HEK293 (cell line): ENCODE results near the gene IL23R.

ENCODE experiments used
- CTCF ChIA-PET: fragments of 350-600 bp; formaldehyde crosslinking; extraction: SDS; loops from one replicate; lab custom pipeline; 2021; ENCODE audit warnings: antibody characterized with exemption; lab: Yijun Ruan, JAX
- POLR2A ChIA-PET: fragments of 300-600 bp; formaldehyde crosslinking; extraction: SDS; loops from one replicate; lab custom pipeline; 2020; ENCODE audit warnings: antibody characterized with exemption, inconsistent platforms; lab: Yijun Ruan, JAX
- H3K27ac ChIP-seq: fragments of 200-500 bp; sonication (Bioruptor generic); 2 replicates; pipeline ENCODE4 v1.5.1; 2014; ENCODE audit warnings: low read depth, low read length, control low read depth, inconsistent platforms; ENCODE audit errors: extremely low read depth
- H3K36me3 ChIP-seq, 2 experiments: fragments of 200-500 bp in 1 of 2; sonication (Bioruptor generic) in 1 of 2; 1 replicate in 1 of 2; 2 replicates in 1 of 2; pipeline ENCODE4 v1.5.1; 2014 to 2017; ENCODE audit warnings: inconsistent platforms in 2 of 2, low read length in 2 of 2; ENCODE audit not compliant: control insufficient read depth in 2 of 2, insufficient read depth in 1 of 2
- H3K4me1 ChIP-seq: fragments of 200-500 bp; sonication (Bioruptor generic); 2 replicates; pipeline ENCODE4 v1.5.1; 2014; ENCODE audit warnings: mild to moderate bottlenecking, low read length, inconsistent platforms; ENCODE audit not compliant: control insufficient read depth, insufficient read depth
- H3K4me3 ChIP-seq: 2 replicates; pipeline ENCODE4 v1.5.1; 2011; ENCODE audit warnings: low read depth, mild to moderate bottlenecking, control low read depth, low read length, moderate library complexity
- H3K9me3 ChIP-seq: fragments of 200-500 bp; sonication (Bioruptor generic); 2 replicates; pipeline ENCODE4 v1.5.1; 2014; ENCODE audit warnings: low read depth, low read length, inconsistent platforms; ENCODE audit not compliant: control insufficient read depth, insufficient read depth
- GLIS1 ChIP-seq: fragments of 450-650 bp; formaldehyde crosslinking; IDR thresholded peaks from 2 replicates; pipeline ENCODE4 v1.5.1; 2016; ENCODE audit warnings: missing biosample characterization, missing genetic modification characterization
- PRDM4 ChIP-seq: fragments of 450-650 bp; formaldehyde crosslinking; IDR thresholded peaks from 2 replicates; pipeline ENCODE4 v1.5.1; 2017; ENCODE audit warnings: missing biosample characterization, missing genetic modification characterization
- SCRT2 ChIP-seq: fragments of 450-650 bp; formaldehyde crosslinking; IDR thresholded peaks from 2 replicates; pipeline ENCODE4 v1.5.1; 2016; ENCODE audit warnings: missing biosample characterization, missing genetic modification characterization
- SP7 ChIP-seq: fragments of 450-650 bp; formaldehyde crosslinking; IDR thresholded peaks from 2 replicates; pipeline ENCODE4 v1.5.1; 2016; ENCODE audit warnings: missing biosample characterization, missing genetic modification characterization
- ZBTB44 ChIP-seq: fragments of 450-650 bp; IDR thresholded peaks from 2 replicates; pipeline ENCODE4 v1.5.1; 2018; ENCODE audit warnings: missing biosample characterization, mild to moderate bottlenecking, missing genetic modification characterization
- ZBTB7A ChIP-seq: fragments of 450-650 bp; formaldehyde crosslinking; IDR thresholded peaks from 2 replicates; pipeline ENCODE4 v1.5.1; 2016; ENCODE audit warnings: low read depth, missing biosample characterization, missing genetic modification characterization
- ZFP41 ChIP-seq: fragments of 450-650 bp; formaldehyde crosslinking; IDR thresholded peaks from 2 replicates; pipeline ENCODE4 v1.5.1; 2016; ENCODE audit warnings: missing biosample characterization, missing genetic modification characterization, borderline replicate concordance
- ZNF148 ChIP-seq: fragments of 450-650 bp; formaldehyde crosslinking; IDR thresholded peaks from 2 replicates; pipeline ENCODE4 v1.5.0; 2017; ENCODE audit warnings: missing biosample characterization, missing genetic modification characterization, borderline replicate concordance
- ZNF2 ChIP-seq: fragments of 450-650 bp; formaldehyde crosslinking; IDR thresholded peaks from 2 replicates; pipeline ENCODE4 v1.5.1; 2016; ENCODE audit warnings: missing biosample characterization, missing genetic modification characterization
- ZNF555 ChIP-seq: fragments of 450-650 bp; formaldehyde crosslinking; conservative IDR thresholded peaks from 2 replicates; pipeline ENCODE4 v1.5.1; 2017; ENCODE audit warnings: missing biosample characterization, mild to moderate bottlenecking, missing genetic modification characterization, inconsistent platforms
- ZNF585B ChIP-seq: fragments of 450-650 bp; formaldehyde crosslinking; IDR thresholded peaks from 2 replicates; pipeline ENCODE4 v1.5.1; 2016; ENCODE audit warnings: missing biosample characterization, missing genetic modification characterization
- ZNF654 ChIP-seq: fragments of 450-650 bp; formaldehyde crosslinking; IDR thresholded peaks from 2 replicates; pipeline ENCODE4 v1.5.1; 2016; ENCODE audit warnings: low read depth, missing biosample characterization, missing genetic modification characterization

IL23R gene

GRCh38 chr1:67209521-67209920 lies 43.3 kb downstream of the IL23R start:
- Histone ChIP-seq H3K9me3 (no peaks in the 10 kb centered on the region), H3K4me1 (no peaks in the 10 kb centered on the region), H3K4me3 (no peak overlapping the region), H3K36me3 (no peaks in the 10 kb centered on the region), H3K27ac (no peak overlapping the region)
- POLR2A ChIA-PET: no interaction called here
- TF ChIP-seq ZNF585B (tag by site-specific recombination) (no peak), ZNF148 (tag by site-specific recombination) (no peak), ZNF555 (tag by site-specific recombination) (no peak)
- CTCF ChIA-PET: interaction anchor here (0.7 to 6.2 kb wide), 7 partner anchors 8 to 890 kb away, joined by 3 to 64 read pairs (median 6); no protein-coding TSS in a partner anchor

- TF ChIP-seq ZBTB44 (tag by site-specific recombination) (no peak), ZNF654 (tag by site-specific recombination) (peak; percentile 13), SP7 (tag by site-specific recombination) (peak; percentile 38), ZBTB7A (tag by site-specific recombination) (no peak), ZFP41 (tag by site-specific recombination) (no peak), SCRT2 (tag by site-specific recombination) (0 out of 2 replicates have a peak, but pooled peaks have one; percentile 43), GLIS1 (tag by site-specific recombination) (no peak)
- no peaks in the 10 kb centered on the region for H3K36me3 ChIP-seq
- H3K27ac ChIP-seq: no peak overlapping the region
- ChIA-PET CTCF (interaction anchor here (0.6 to 6.2 kb wide), 51 partner anchors 9 to 1789 kb away, joined by 3 to 64 read pairs (median 4); no protein-coding TSS in a partner anchor), POLR2A (interaction anchor here (0.7 kb wide), 1 partner anchor 10 kb away, joined by 3 read pairs; no protein-coding TSS in a partner anchor)
- H3K4me3 ChIP-seq: no peak overlapping the region
- H3K4me1 ChIP-seq: no peaks in the 10 kb centered on the region
- H3K9me3 ChIP-seq: no peaks in the 10 kb centered on the region
Measured at GRCh38 chr1:67211589-67212563, 45.6 kb downstream of the IL23R start.

GRCh38 chr1:67213164-67213563 lies 46.9 kb downstream of the IL23R start:
- Histone ChIP-seq H3K27ac (no peak overlapping the region), H3K4me3 (no peak overlapping the region), H3K36me3 (no peaks in the 10 kb centered on the region), H3K4me1 (no peaks in the 10 kb centered on the region), H3K9me3 (no peaks in the 10 kb centered on the region)
- ChIA-PET POLR2A (interaction anchor here (1.1 kb wide), 1 partner anchor 217 kb away, joined by 3 read pairs; the partner anchor contains the start of gene SERBP1), CTCF (interaction anchor here (0.5 to 6.2 kb wide), 32 partner anchors 8 to 548 kb away, joined by 3 to 65 read pairs (median 4); no protein-coding TSS in a partner anchor)
- TF ChIP-seq PRDM4 (tag by site-specific recombination) (no peak), ZNF2 (tag by site-specific recombination) (0 out of 2 replicates have a peak, but pooled peaks have one; percentile 26)
